ENCODE measurements around the gene FAM13A. TPM values are rescaled to one million over a fixed set of nuclear protein-coding genes. Genes with fewer than 3 reads are reported as not detected.

The FAM13A gene
- total and polyA plus RNA-seq, 10 of the 15 experiments (the other 5 are each of a cell fraction or from before 2014, with no cell fraction given): 0.05 to 1.8 (median 0.27) TPM; not detected in 1

- Histone ChIP-seq H3K4me1 (ENCODE audit: control insufficient read depth, insufficient read depth, low read length) (no peaks in the 10 kb centered on the region), H3K27me3 (replicated peaks in 1 of 2; ENCODE audit: control insufficient read depth in 2 of 2, insufficient read depth in 2 of 2, low read length in 1 of 2) (no peaks in the 10 kb centered on the region), H3K9ac (ENCODE audit: control insufficient read depth, insufficient read depth, low read length) (no peak overlapping the region), H3K9me3 (replicated peaks; ENCODE audit: control insufficient read depth, insufficient read depth, low read length) (no peaks in the 10 kb centered on the region), H4K20me1 (ENCODE audit: control insufficient read depth, insufficient read depth) (no peaks in the 10 kb centered on the region), H3K4me3 (no peak overlapping the region), H3K79me2 (ENCODE audit: control insufficient read depth, insufficient read depth, low read length) (no peaks in the 10 kb centered on the region), H3K36me3 (ENCODE audit: control insufficient read depth in 2 of 2, insufficient read depth in 2 of 2, low read length in 1 of 2) (no peaks in the 10 kb centered on the region), H3K27ac (ENCODE audit: control insufficient read depth, insufficient read depth) (no peak overlapping the region), H2AFZ (ENCODE audit: control insufficient read depth, low read depth, low read length) (no peak overlapping the region), H3K4me2 (ENCODE audit: control insufficient read depth, insufficient read depth) (no peak overlapping the region)
- intact Hi-C loops (cut with micrococcal nuclease; ENCODE audit: unreplicated experiment): no loop called here
- ATAC-seq (peak; percentile 81), FAIRE-seq (no peak), DNase-seq (ENCODE audit: low read depth, low spot score) (no peak)
- TF ChIP-seq RCOR1 (conservative IDR thresholded peaks at IDR 0.05; ENCODE audit: low read depth, low read length) (no peak), SUZ12 (IDR thresholded peaks at IDR 0.05; ENCODE audit: unreplicated experiment) (no peak), JUNB (IDR thresholded peaks at IDR 0.05) (peak; percentile 68), ZNF622 (IDR thresholded peaks at IDR 0.05) (no peak), ZNF384 (IDR thresholded peaks at IDR 0.05; ENCODE audit: borderline replicate concordance, low read depth, low read length) (peak; percentile 45; the same call in 1 of the 2 replicates), SIX5 (IDR thresholded peaks at IDR 0.05; ENCODE audit: low read depth, low read length, severe bottlenecking) (no peak), MTA2 (IDR thresholded peaks at IDR 0.05; ENCODE audit: low read depth) (peak; percentile 62; the same call in 1 of the 2 replicates), BCL11A (IDR thresholded peaks at IDR 0.05; ENCODE audit: low read depth, low read length) (peak; percentile 15; the same call in 1 of the 2 replicates)
- TF ChIP-seq, protein P1, sequence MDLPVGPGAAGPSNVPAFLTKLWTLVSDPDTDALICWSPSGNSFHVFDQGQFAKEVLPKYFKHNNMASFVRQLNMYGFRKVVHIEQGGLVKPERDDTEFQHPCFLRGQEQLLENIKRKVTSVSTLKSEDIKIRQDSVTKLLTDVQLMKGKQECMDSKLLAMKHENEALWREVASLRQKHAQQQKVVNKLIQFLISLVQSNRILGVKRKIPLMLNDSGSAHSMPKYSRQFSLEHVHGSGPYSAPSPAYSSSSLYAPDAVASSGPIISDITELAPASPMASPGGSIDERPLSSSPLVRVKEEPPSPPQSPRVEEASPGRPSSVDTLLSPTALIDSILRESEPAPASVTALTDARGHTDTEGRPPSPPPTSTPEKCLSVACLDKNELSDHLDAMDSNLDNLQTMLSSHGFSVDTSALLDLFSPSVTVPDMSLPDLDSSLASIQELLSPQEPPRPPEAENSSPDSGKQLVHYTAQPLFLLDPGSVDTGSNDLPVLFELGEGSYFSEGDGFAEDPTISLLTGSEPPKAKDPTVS (IDR thresholded peaks at IDR 0.05; ENCODE audit: low read depth, low read length): no peak
- TF ChIP-seq, protein P2, sequence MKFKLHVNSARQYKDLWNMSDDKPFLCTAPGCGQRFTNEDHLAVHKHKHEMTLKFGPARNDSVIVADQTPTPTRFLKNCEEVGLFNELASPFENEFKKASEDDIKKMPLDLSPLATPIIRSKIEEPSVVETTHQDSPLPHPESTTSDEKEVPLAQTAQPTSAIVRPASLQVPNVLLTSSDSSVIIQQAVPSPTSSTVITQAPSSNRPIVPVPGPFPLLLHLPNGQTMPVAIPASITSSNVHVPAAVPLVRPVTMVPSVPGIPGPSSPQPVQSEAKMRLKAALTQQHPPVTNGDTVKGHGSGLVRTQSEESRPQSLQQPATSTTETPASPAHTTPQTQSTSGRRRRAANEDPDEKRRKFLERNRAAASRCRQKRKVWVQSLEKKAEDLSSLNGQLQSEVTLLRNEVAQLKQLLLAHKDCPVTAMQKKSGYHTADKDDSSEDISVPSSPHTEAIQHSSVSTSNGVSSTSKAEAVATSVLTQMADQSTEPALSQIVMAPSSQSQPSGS (IDR thresholded peaks at IDR 0.05; ENCODE audit: low read length): peak; percentile 35; the same call in 1 of the 2 replicates
- 5% methylated on average over 4 of the region's 4 CpGs for WGBS (ENCODE audit: insufficient coverage, insufficient replicate concordance, low lambda C conversion rate, missing lambda C conversion rate)
- POLR2A ChIA-PET: interaction anchor here (0.7 kb wide), 1 partner anchor 934 kb away, joined by 3 read pairs; no protein-coding TSS in a partner anchor
- SMC1A ChIA-PET (ENCODE audit: uncharacterized antibody, unreplicated experiment): interaction anchor here (0.6 to 1.2 kb wide), 4 partner anchors 11 to 147 kb away, joined by 3 to 7 read pairs (median 3); no protein-coding TSS in a partner anchor
- RAD21 ChIA-PET (ENCODE audit: unreplicated experiment): no interaction called here
- in situ Hi-C loops (cut with MboI): no loop called here
- CTCF ChIA-PET: no interaction called here
- no TSS peak for BruUV-seq (replicated peaks)
Measured at GRCh38 chr4:88964450-88964849, 92.5 kb downstream of the FAM13A start.

Data from GM12878 (cell line).